Measurements from ENCODE around the gene RUNX1. TPM values are rescaled to one million over a fixed set of nuclear protein-coding genes. Genes with fewer than 3 reads are reported as not detected.

Gene RUNX1
- total RNA-seq, 1 experiment from 2014 or later: 0.52 TPM

GRCh38 chr21:34950980-34951379 is 98.1 kb downstream of the RUNX1 start:
- Histone ChIP-seq H3K4me1 (ENCODE audit: insufficient read depth, low read length, poor library complexity, severe bottlenecking) (no peaks in the 10 kb centered on the region), H3K36me3 (ENCODE audit: insufficient read depth, low read length, poor library complexity, severe bottlenecking) (no peaks in the 10 kb centered on the region), H3K9me3 (ENCODE audit: low read depth, low read length, poor library complexity, severe bottlenecking) (no peaks in the 10 kb centered on the region), H3K27ac (ENCODE audit: low read depth, low read length, poor library complexity, severe bottlenecking) (no peak overlapping the region), H3K27me3 (replicated peaks; ENCODE audit: insufficient read depth, low read depth, low read length, poor library complexity) (peaks cover 3% of the 10 kb centered on the region), H3K4me3 (ENCODE audit: low read depth, low read length, poor library complexity, severe bottlenecking) (no peak overlapping the region)
- CTCF ChIA-PET: no interaction called here
- POLR2A ChIA-PET (ENCODE audit: low non-redundant PET): interaction anchor here (0.8 kb wide), 1 partner anchor 15 kb away, joined by 4 read pairs; no protein-coding TSS in a partner anchor
- DNase-seq (ENCODE audit: low spot score): no peak
- BruUV-seq (replicated peaks): no TSS peak
- TF ChIP-seq EZH2 (IDR thresholded peaks at IDR 0.05; ENCODE audit: borderline replicate concordance, low read depth, low read length, poor library complexity, severe bottlenecking): no peak
- no peak for TF ChIP-seq CTCF (conservative IDR thresholded peaks at IDR 0.05; ENCODE audit: low read depth, low read length)
- intact Hi-C loops (cut with micrococcal nuclease; ENCODE audit: unreplicated experiment): no loop called here

- BruUV-seq (replicated peaks): no TSS peak
- CTCF ChIA-PET: no interaction called here
- no peak for DNase-seq (ENCODE audit: low spot score)
- intact Hi-C loops (cut with micrococcal nuclease; ENCODE audit: unreplicated experiment): no loop called here
- POLR2A ChIA-PET (ENCODE audit: low non-redundant PET): no interaction called here
- H3K4me3 ChIP-seq (ENCODE audit: low read depth, low read length, poor library complexity, severe bottlenecking): no peak overlapping the region
- TF ChIP-seq CTCF (conservative IDR thresholded peaks at IDR 0.05; ENCODE audit: low read depth, low read length): no peak
- no peak for TF ChIP-seq EZH2 (IDR thresholded peaks at IDR 0.05; ENCODE audit: borderline replicate concordance, low read depth, low read length, poor library complexity, severe bottlenecking)
- H3K9me3 ChIP-seq (ENCODE audit: low read depth, low read length, poor library complexity, severe bottlenecking): no peaks in the 10 kb centered on the region
- H3K36me3 ChIP-seq (ENCODE audit: insufficient read depth, low read length, poor library complexity, severe bottlenecking): no peaks in the 10 kb centered on the region
- no peaks in the 10 kb centered on the region for H3K4me1 ChIP-seq (ENCODE audit: insufficient read depth, low read length, poor library complexity, severe bottlenecking)
- H3K27me3 ChIP-seq (replicated peaks; ENCODE audit: insufficient read depth, low read depth, low read length, poor library complexity): peaks cover 3% of the 10 kb centered on the region
- H3K27ac ChIP-seq (ENCODE audit: low read depth, low read length, poor library complexity, severe bottlenecking): no peak overlapping the region
Observed at GRCh38 chr21:34949499-34949898, 99.6 kb downstream of the RUNX1 start.

GRCh38 chr21:34949030-34949429 is 100.1 kb downstream of the RUNX1 start:
- CTCF ChIA-PET: no interaction called here
- BruUV-seq (replicated peaks): no TSS peak
- Histone ChIP-seq H3K27me3 (replicated peaks; ENCODE audit: insufficient read depth, low read depth, low read length, poor library complexity) (peaks cover 3% of the 10 kb centered on the region), H3K4me1 (ENCODE audit: insufficient read depth, low read length, poor library complexity, severe bottlenecking) (no peaks in the 10 kb centered on the region), H3K27ac (ENCODE audit: low read depth, low read length, poor library complexity, severe bottlenecking) (no peak overlapping the region), H3K36me3 (ENCODE audit: insufficient read depth, low read length, poor library complexity, severe bottlenecking) (no peaks in the 10 kb centered on the region), H3K4me3 (ENCODE audit: low read depth, low read length, poor library complexity, severe bottlenecking) (no peak overlapping the region), H3K9me3 (ENCODE audit: low read depth, low read length, poor library complexity, severe bottlenecking) (no peaks in the 10 kb centered on the region)
- DNase-seq (ENCODE audit: low spot score): no peak
- POLR2A ChIA-PET (ENCODE audit: low non-redundant PET): no interaction called here
- TF ChIP-seq EZH2 (IDR thresholded peaks at IDR 0.05; ENCODE audit: borderline replicate concordance, low read depth, low read length, poor library complexity, severe bottlenecking): no peak
- intact Hi-C loops (cut with micrococcal nuclease; ENCODE audit: unreplicated experiment): no loop called here

GRCh38 chr21:34948157-34948556 is 100.9 kb downstream of the RUNX1 start:
- Histone ChIP-seq H3K4me3 (ENCODE audit: low read depth, low read length, poor library complexity, severe bottlenecking) (no peak overlapping the region), H3K4me1 (ENCODE audit: insufficient read depth, low read length, poor library complexity, severe bottlenecking) (no peaks in the 10 kb centered on the region), H3K36me3 (ENCODE audit: insufficient read depth, low read length, poor library complexity, severe bottlenecking) (no peaks in the 10 kb centered on the region), H3K27ac (ENCODE audit: low read depth, low read length, poor library complexity, severe bottlenecking) (no peak overlapping the region), H3K9me3 (ENCODE audit: low read depth, low read length, poor library complexity, severe bottlenecking) (no peaks in the 10 kb centered on the region), H3K27me3 (replicated peaks; ENCODE audit: insufficient read depth, low read depth, low read length, poor library complexity) (peaks cover 7% of the 10 kb centered on the region)
- no peak for DNase-seq (ENCODE audit: low spot score)
- no peak for TF ChIP-seq CTCF (conservative IDR thresholded peaks at IDR 0.05; ENCODE audit: low read depth, low read length)
- TF ChIP-seq EZH2 (IDR thresholded peaks at IDR 0.05; ENCODE audit: borderline replicate concordance, low read depth, low read length, poor library complexity, severe bottlenecking): no peak
- no TSS peak for BruUV-seq (replicated peaks)
- ChIA-PET POLR2A (ENCODE audit: low non-redundant PET) (no interaction called here), CTCF (no interaction called here)
- intact Hi-C loops (cut with micrococcal nuclease; ENCODE audit: unreplicated experiment): no loop called here

Data from A673 (cell line).